IgD-negative memory B cell (primary cell): ENCODE data around the gene VEGFD. TPM values are rescaled to one million over a fixed set of nuclear protein-coding genes. Genes with fewer than 3 reads are reported as not detected.

Source experiments
- H3K27ac Mint-ChIP-seq, 3 donors: one replicate each; pipeline ENCODE4 v1.8.0; 2020 to 2022; ENCODE audit warnings: mild to moderate bottlenecking in 3 of 3, mixed read lengths in 3 of 3, moderate library complexity in 1 of 3
- H3K27me3 Mint-ChIP-seq: one replicate; pipeline ENCODE4 v1.8.0; 2021; ENCODE audit warnings: mixed read lengths
- H3K36me3 Mint-ChIP-seq: one replicate; pipeline ENCODE4 v1.8.0; 2020; ENCODE audit warnings: mild to moderate bottlenecking, mixed read lengths
- H3K4me1 Mint-ChIP-seq, 3 donors: one replicate each; pipeline ENCODE4 v1.8.0; 2020 to 2022; ENCODE audit warnings: mixed read lengths in 3 of 3, mild to moderate bottlenecking in 1 of 3
- H3K4me3 Mint-ChIP-seq, 4 donors: one replicate each; pipeline ENCODE4 v1.8.0; 2020 to 2022; ENCODE audit warnings: mild to moderate bottlenecking in 4 of 4, mixed read lengths in 4 of 4, moderate library complexity in 3 of 4
- H3K9me3 Mint-ChIP-seq, 3 donors: one replicate each; pipeline ENCODE4 v1.8.0; 2020 to 2021; ENCODE audit warnings: mixed read lengths in 3 of 3, mild to moderate bottlenecking in 1 of 3
- polyA plus RNA-seq: library from polyadenylated mRNA; unstranded; fragments of 300-500 nt; fragmentation: Illumina TruSeq; gene quantifications from one replicate; pipeline ENCODE4 v1.2.3, GENCODE V29; 2021

The VEGFD gene
- polyA plus RNA-seq, 1 donor from 2014 or later, result not detected

DNA sequence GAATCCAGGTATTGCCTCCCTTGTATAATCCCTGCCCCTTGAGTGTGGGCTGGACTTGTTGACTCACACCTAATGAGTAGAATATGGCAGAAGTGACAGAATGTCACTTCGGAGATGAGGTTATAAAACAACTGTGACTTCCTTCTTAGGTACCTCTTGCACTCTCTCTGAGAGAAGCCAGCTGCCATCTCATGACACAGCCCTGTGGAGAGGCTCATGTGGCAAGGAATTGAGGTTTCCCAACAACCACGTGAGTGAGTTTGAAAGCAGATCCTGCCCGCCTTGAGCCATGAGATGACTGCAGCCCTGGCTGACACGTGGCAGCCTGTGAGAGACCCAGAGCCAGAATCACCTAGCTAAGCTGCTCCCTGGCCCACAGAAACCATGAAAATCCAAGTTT, 82.3 kb downstream of the VEGFD start:
- Mint-ChIP-seq H3K27me3 (peaks cover 7% of the 10 kb centered on the region), H3K4me1 (peaks cover 0 to 3% (median 1%) of the 10 kb centered on the region in 3 donors)

GRCh38 chrX:15299941-15300851, 84.0 kb downstream of the VEGFD start:
- no peak overlapping the region for H3K4me3 Mint-ChIP-seq
- no peak overlapping the region for H3K27ac Mint-ChIP-seq
- H3K27me3 Mint-ChIP-seq, result peaks cover 4% of the 10 kb centered on the region

More for the DNA sequence above, 82.3 kb downstream of the VEGFD start:
- Mint-ChIP-seq H3K9me3 (no peaks in the 10 kb centered on the region), H3K4me3 (no peak overlapping the region), H3K36me3 (no peaks in the 10 kb centered on the region), H3K27ac (no peak overlapping the region)

GRCh38 chrX:15298780-15299179, 85.4 kb downstream of the VEGFD start:
- peaks cover 0 to 3% (median 1%) of the 10 kb centered on the region in 3 donors for H3K4me1 Mint-ChIP-seq
- no peak overlapping the region for H3K4me3 Mint-ChIP-seq
- H3K27ac Mint-ChIP-seq, result no peak overlapping the region
- H3K27me3 Mint-ChIP-seq, result peaks cover 3% of the 10 kb centered on the region
- no peaks in the 10 kb centered on the region for H3K9me3 Mint-ChIP-seq
- no peaks in the 10 kb centered on the region for H3K36me3 Mint-ChIP-seq

More at GRCh38 chrX:15299941-15300851, 84.0 kb downstream of the VEGFD start:
- H3K4me1 Mint-ChIP-seq, result peaks cover 0 to 3% (median 1%) of the 10 kb centered on the region in 3 donors
- H3K36me3 Mint-ChIP-seq, result no peaks in the 10 kb centered on the region
- H3K9me3 Mint-ChIP-seq, result no peaks in the 10 kb centered on the region

GRCh38 chrX:15298201-15298600, 86.0 kb downstream of the VEGFD start:
- Mint-ChIP-seq H3K4me3 (no peak overlapping the region), H3K27ac (no peak overlapping the region), H3K9me3 (peaks cover 0 to 2% (median 0%) of the 10 kb centered on the region in 3 donors), H3K4me1 (peaks cover 0 to 3% (median 1%) of the 10 kb centered on the region in 3 donors), H3K27me3 (peaks cover 3% of the 10 kb centered on the region), H3K36me3 (peaks cover 2% of the 10 kb centered on the region)

Other genes with a start within 250 kb of the VEGFD start
- not detected for gene ASB9, start 114.3 kb downstream of the VEGFD start, polyA plus RNA-seq
- gene ASB11, start 68.8 kb downstream of the VEGFD start, polyA plus RNA-seq, result not detected
- gene PIGA, start 48.9 kb downstream of the VEGFD start, polyA plus RNA-seq, result 5.2 TPM
- gene PIR, start 108.9 kb upstream of the VEGFD start, polyA plus RNA-seq, result not detected
- gene BMX, start 116.4 kb upstream of the VEGFD start, polyA plus RNA-seq, result not detected
- gene ACE2, start 216.5 kb upstream of the VEGFD start, polyA plus RNA-seq, result not detected